GM18951 (cell line): ENCODE measurements around the gene PRKD1.

Experiments
- POLR2A ChIP-seq: IDR thresholded peaks from 4 replicates; pipeline ENCODE4 v1.6.1; 2011; ENCODE audit warnings: mild to moderate bottlenecking; ENCODE audit not compliant: insufficient read length, insufficient read depth; ENCODE audit errors: extremely low read depth
- in situ Hi-C: fragments of 300-500 bp; cut with MboI; formaldehyde crosslinking; loops from one replicate; pipeline ENCODE4 v1.12.0; 2022; ENCODE audit warnings: low sequenced_read_pairs, mixed read lengths, inconsistent platforms; ENCODE audit not compliant: unreplicated experiment

The PRKD1 gene

DNA sequence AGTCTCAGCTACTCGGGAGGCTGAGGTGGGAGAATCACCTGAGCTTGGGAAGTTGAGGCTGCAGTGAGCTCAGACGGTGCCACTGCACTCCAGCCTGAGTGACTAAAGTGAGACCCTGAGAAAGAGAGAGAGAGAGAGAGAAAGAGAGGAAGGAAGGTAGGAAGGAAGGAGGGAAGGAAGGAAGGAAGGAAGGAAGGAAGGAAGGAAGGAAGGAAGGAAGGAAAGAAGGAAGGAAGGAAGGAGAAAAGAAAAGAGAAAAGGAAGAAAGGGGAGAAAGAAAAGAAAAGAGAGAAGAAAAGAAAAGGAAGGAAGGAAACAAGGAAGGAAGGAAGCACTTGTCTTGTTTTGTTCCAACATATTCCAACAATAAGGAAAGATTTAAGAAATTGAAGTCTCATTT lies 7.8 kb downstream of the PRKD1 start:
- in situ Hi-C loops: no loop called here
- no peak for TF ChIP-seq POLR2A

DNA sequence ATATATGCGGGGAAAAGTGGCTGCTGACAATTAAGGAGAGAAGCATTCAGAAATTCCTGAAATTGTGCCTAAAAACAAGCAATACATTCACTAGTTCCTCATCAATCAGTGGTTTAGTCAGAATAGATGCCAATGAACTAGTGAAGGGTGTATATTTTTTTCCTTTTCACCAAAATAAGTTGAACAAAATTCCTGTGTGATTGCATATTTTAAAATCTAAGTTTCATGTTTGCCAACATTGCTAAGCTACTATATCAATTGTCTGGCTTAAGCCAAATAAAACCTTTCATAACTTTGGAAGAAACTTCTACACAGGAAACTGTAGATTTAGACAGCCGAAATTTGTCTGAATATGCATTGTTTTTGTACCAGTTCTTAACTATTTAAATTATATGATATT lies 8.7 kb downstream of the PRKD1 start:
- in situ Hi-C loops: no loop called here
- TF ChIP-seq POLR2A: no peak

DNA sequence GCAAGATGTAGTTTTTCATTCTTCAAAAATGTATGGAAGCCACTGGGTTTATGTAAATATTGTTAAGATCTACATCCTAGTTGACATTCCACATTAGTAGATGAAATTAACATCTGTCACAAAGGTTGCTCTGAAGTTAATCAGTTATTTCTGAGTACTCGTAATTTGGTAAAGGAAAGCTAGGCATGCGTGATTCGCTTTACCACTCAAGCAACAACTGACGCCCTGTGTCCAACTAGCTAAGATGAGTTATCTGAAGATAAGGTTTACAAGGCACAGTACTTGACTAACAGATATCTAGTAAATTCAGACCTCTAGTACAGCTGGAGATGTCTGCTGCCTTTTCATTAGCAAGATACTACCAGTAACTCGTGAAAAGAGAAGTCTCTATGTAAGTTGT lies 14.1 kb downstream of the PRKD1 start:
- in situ Hi-C loops: no loop called here

DNA sequence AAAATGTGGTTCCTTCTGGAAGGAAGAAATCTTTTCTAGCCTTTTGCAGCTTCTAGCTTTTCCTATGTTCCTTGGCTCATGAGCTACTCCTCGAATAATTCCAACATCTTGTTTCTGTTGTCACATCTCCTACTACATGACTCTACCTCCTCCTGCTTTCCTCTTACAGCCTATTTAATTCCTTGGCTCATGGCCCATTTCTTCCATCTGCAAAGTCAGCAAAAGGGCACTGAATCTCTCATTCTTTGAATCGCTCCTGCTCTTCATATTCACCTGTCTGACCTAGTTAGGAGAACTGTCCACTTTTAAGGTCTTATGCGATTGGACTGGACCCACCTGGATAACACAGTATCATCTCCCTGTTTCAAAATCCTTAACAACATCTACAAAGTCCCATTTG lies 15.8 kb downstream of the PRKD1 start:
- no peak for TF ChIP-seq POLR2A
- in situ Hi-C loops: no loop called here

More for the DNA sequence above, 14.1 kb downstream of the PRKD1 start:
- TF ChIP-seq POLR2A: no peak

DNA sequence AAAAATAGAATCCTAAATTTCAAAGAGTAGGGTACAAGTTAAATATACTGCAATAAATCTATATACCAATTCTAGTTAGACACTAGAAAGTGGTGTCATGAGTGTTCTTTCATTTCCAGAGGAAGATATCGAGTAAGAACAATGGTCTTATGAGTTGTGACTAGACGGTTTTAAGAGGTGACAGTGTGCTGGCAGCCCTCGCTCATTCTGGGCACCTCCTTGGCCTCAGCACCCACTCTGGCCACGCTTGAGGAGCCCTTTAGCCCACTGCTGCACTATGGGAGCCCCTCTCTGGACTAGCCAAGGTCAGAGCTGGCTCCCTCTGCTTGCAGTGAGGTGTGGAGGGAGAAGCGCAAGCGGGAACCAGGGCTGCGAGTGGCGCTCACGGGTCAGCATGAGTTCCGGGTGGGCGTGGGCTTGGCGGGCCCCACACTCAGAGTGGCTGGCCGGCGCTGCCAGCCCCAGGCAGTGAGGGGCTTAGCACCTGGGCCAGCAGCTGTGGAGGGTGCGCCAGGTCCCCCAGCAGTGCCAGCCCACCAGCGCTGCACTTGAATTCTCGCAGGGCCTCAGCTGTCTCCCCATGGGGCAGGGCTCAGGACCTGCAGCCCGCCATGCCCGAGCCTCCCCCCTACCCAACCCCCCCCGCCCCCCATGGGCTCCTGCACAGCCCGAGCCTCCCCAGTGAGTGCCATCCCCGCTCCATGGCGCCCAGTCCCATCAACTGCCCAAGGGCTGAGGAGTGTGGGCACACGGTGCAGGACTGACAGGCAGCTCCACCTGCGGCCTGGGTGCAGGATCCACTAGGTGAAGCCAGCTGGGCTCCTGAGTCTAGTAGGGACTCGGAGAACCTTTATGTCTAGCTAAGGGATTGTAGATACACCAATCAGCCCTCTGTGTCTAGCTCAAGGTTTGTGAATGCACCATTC lies 18.7 kb downstream of the PRKD1 start:
- in situ Hi-C loops: no loop called here
- TF ChIP-seq POLR2A: no peak

DNA sequence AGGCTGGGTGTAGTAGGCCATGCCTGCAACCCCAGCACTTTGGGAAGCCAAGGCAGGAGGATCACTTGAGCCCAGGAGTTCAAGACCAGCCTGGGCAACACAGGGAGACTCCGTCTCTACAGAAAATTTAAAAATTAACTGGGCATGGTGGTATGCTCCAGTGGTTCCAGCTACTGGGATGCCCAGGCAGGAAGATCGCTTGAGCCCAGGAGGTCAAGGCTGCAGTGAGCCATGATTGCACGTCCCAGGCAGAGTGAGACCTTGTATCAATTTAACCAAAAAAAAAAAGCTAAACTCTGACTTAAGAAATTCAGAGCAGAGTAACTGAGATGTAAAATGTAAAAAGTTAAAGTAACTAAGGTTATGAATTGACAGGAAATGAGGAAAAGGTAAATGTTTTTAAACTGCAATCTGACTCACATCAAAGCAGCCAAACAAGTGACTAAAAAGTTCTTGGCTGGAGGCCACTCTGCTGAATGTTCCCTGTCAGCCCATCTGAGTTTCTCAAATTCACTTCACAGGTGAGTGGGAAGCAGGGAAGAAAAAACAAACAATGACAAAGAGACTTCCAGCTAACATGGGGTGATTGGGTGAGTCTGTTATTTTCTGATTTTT lies 21.3 kb downstream of the PRKD1 start:
- no peak for TF ChIP-seq POLR2A
- in situ Hi-C loops: no loop called here

DNA sequence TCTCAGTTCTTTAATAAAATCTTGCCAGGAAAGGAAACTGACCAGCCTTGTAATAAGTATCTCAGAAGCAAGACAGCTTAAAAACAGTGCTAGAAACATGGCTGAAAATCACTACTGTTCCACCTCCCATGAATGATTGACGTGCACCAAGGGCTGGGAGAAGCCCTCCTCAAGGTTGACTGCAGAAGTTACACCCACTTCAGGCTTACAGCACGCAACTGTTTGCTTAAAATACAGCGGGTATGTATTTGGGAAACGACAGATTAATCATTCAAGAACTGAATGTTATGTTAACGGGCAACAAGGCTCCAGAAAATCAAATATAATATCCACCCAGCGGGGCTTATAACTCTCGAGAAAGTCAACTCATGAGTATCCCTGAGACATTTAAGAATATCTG lies 22.1 kb downstream of the PRKD1 start:
- in situ Hi-C loops: no loop called here
- TF ChIP-seq POLR2A: no peak

DNA sequence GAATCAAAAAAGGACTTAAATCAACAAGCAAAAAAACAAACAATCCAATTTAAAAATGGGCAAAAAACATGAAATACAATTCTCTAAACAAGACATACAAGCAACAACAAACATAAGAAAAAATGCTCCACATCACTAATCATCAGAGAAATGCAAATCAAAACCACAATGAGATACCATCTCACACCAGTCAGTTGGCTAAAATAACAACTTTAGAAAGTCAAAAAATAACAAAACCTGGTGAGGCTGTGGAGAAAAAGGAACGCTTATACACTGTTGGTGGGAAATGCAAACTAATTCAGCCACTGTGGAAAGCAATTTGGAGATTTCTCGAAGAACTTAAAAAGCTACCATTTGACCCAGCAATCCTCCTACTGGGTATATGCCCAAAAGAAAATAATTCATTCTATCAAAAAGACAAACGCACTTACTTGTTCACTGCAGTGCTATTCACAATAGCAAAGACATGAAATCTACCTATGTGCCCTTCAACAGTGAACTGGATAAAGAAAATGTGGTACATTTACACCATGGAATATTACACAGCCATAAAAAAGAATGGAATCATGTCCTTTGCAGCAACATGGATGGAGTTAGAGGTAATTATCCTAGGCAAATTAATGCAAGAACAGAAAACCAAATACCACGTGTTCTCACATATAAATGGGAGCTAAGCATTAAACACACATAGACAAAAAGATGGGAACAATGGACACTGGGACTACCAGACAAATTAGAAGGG lies 26.9 kb downstream of the PRKD1 start:
- in situ Hi-C loops: no loop called here
- no peak for TF ChIP-seq POLR2A

DNA sequence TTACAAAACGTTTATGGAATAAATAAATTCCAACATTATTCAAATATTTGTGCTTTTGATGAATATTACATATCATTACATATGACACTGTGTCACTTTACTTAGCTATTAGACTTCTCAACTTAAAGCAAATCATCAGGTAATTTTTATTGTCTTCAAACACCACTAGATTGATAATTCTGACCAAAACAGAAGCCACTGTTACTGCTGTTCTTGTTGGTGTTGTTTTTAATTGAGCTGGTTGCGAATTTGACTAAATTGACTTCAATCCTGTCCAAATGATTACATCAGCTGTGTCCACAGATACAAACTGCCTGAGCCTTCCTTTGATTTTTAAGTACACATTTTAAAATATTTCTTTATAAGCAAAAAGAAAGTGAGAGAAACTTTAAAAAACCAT lies 29.2 kb downstream of the PRKD1 start:
- in situ Hi-C loops: no loop called here
- no peak for TF ChIP-seq POLR2A

DNA sequence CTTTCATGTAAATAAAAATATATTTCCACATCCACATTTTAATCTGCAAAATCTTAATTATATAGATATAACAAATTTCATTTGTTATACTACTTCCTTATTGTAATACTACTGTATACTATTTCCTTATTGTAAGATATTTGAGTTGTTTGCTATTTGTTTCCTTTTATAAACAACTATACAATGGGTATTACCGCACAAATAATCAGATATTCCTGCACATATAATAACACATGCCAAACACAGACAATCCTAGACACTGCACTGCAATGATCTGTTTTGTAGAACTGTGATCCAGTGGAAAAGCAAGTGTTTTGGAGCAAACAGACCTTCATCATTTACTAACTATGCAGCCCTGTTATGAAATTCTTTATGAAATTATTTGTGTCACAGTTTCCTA lies 30.5 kb downstream of the PRKD1 start:
- no peak for TF ChIP-seq POLR2A
- in situ Hi-C loops: no loop called here

DNA sequence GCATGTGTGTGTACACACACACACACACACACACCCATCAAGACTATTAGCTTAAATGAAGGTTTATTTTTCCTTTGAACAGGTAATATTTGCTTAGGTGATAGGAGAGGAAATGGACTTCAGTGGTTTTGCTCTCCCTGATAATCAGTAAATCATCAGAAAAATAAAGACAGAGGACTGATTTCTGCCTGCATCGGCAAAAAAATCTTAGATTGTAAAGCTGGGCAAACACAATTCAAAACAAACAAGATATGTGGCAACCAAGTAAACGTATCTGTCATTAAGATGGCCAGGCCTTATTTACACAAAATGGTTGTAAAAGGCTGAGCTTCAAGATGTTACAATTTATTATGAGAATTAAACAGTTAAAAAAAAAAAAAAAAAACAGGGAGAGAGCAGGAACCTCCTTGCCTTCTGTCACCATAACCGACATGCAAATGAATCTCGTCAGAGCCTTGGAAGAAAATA lies 31.3 kb downstream of the PRKD1 start:
- no peak for TF ChIP-seq POLR2A
- in situ Hi-C loops: no loop called here

DNA sequence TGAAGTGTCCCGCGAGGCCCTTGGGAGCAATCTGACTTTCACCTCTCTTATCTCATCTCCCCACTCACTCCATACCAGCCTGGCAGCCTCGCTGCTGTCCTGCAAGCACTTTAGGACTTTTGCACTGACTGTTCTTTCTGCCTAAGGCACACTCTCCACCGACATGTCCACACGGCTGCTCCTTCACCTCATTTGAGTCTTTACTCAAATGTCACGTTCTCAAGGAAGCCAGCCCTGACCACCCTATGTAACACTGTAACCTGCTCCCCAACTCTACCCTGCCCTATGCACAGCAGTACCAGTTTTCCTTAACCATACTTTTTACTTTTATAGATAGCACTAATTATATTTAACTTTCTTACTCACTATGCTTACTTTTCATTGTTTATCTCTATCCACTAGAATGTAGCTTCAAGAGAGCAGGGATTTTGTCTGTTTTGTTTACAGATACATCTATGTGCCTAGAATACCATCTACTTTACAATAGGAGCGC lies 32.0 kb downstream of the PRKD1 start:
- in situ Hi-C loops: no loop called here
- TF ChIP-seq POLR2A: no peak

DNA sequence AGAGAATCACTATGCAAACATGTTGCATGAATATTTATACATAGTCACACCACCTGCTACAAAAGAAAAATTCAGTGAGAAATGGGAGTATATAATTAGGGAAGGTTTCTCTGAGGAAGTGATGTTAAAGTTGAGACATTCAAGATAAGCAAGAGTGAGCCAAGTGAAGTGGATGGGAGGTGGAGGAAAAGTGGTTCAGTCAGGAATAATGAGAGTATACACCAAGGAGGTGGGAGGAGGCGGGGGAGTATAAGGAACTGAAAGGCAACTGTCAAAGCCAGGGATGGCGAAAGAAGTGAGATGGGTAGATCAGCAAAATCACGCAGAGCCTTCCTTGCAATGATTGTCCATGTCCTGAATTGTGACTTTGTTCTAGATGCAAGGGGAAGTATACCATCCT lies 33.7 kb downstream of the PRKD1 start:
- TF ChIP-seq POLR2A: no peak
- in situ Hi-C loops: no loop called here
